ENCODE results near the gene INSC.

The INSC gene

GRCh38 chr11:15216678-15217077, 102.0 kb downstream of the INSC start:
- no peak for DNase-seq (ENCODE audit: low read depth in 2 of 2)

GRCh38 chr11:15217416-15217815, 102.7 kb downstream of the INSC start:
- no peak for DNase-seq (ENCODE audit: low read depth in 2 of 2)

- DNase-seq (ENCODE audit: low read depth in 2 of 2): no peak
These were observed 108.1 kb downstream of the INSC start for GRCh38 chr11:15222777-15223176.

- DNase-seq (ENCODE audit: low read depth in 2 of 2): no peak
These were observed 108.6 kb downstream of the INSC start for GRCh38 chr11:15223318-15223717.

GRCh38 chr11:15224466-15224865, 109.7 kb downstream of the INSC start:
- DNase-seq (ENCODE audit: low read depth in 2 of 2): no peak

GRCh38 chr11:15227011-15227410, 112.3 kb downstream of the INSC start:
- DNase-seq (ENCODE audit: low read depth in 2 of 2): no peak

- no peak for DNase-seq (ENCODE audit: low read depth in 2 of 2)
These were observed 113.7 kb downstream of the INSC start for GRCh38 chr11:15228331-15228849.

- no peak for DNase-seq (ENCODE audit: low read depth in 2 of 2)
These were observed 114.3 kb downstream of the INSC start for GRCh38 chr11:15229069-15229468.

GRCh38 chr11:15232496-15232895, 117.8 kb downstream of the INSC start:
- no peak for DNase-seq (ENCODE audit: low read depth in 2 of 2)

- DNase-seq (ENCODE audit: low read depth in 2 of 2): no peak
These were observed 118.8 kb downstream of the INSC start for GRCh38 chr11:15233371-15234165.

- no peak for DNase-seq (ENCODE audit: low read depth in 2 of 2)
These were observed 120.1 kb downstream of the INSC start for GRCh38 chr11:15234796-15235195.

GRCh38 chr11:15236559-15236958, 121.8 kb downstream of the INSC start:
- no peak for DNase-seq (ENCODE audit: low read depth in 2 of 2)

GRCh38 chr11:15238856-15239255, 124.1 kb downstream of the INSC start:
- no peak for DNase-seq (ENCODE audit: low read depth in 2 of 2)

- DNase-seq (ENCODE audit: low read depth in 2 of 2): no peak
These were observed 134.0 kb downstream of the INSC start for GRCh38 chr11:15248749-15249148.

GRCh38 chr11:15258433-15259165, 143.9 kb downstream of the INSC start:
- no peak for DNase-seq (ENCODE audit: low read depth in 2 of 2)

- DNase-seq (ENCODE audit: low read depth in 2 of 2): no peak
These were observed 152.3 kb downstream of the INSC start for GRCh38 chr11:15266999-15267398.

- DNase-seq (ENCODE audit: low read depth in 2 of 2): no peak
These were observed 153.9 kb downstream of the INSC start for GRCh38 chr11:15268598-15268997.

GRCh38 chr11:15275141-15275540, 160.4 kb downstream of the INSC start:
- DNase-seq (ENCODE audit: low read depth in 2 of 2): no peak

- no peak for DNase-seq (ENCODE audit: low read depth in 2 of 2)
These were observed 161.9 kb downstream of the INSC start for GRCh38 chr11:15276621-15277020.

- no peak for DNase-seq (ENCODE audit: low read depth in 2 of 2)
These were observed 163.4 kb downstream of the INSC start for GRCh38 chr11:15278128-15278527.

GRCh38 chr11:15280393-15280792, 165.7 kb downstream of the INSC start:
- no peak for DNase-seq (ENCODE audit: low read depth in 2 of 2)

- no peak for DNase-seq (ENCODE audit: low read depth in 2 of 2)
These were observed 168.0 kb downstream of the INSC start for GRCh38 chr11:15282754-15283153.

- DNase-seq (ENCODE audit: low read depth in 2 of 2): no peak
These were observed 171.7 kb downstream of the INSC start for GRCh38 chr11:15286465-15286864.
